ENCODE data around the gene CDKAL1.

The CDKAL1 gene

DNA sequence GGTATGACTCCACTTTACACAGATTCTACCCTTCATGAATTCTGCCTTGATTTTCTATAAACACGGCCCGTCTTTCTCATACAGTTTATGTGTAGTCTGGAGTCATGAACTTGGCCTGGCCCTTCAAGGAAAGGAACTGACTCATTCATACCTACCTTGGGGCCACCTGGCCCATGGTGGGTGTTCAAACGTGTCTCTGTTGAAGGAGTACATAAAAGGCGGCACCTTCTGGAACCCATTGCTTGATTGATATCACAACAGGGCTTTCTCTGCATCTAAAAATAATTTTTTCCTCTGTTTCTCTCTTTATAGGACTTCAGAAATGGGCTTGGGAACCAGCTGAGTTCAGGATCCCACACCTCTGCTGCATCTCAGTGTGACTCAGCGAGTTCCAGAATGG lies 696.3 kb downstream of the CDKAL1 start:
- Histone ChIP-seq H3K4me1 (no peaks in the 10 kb centered on the region), H3K27me3 (no peaks in the 10 kb centered on the region)
- TF ChIP-seq, protein P1, sequence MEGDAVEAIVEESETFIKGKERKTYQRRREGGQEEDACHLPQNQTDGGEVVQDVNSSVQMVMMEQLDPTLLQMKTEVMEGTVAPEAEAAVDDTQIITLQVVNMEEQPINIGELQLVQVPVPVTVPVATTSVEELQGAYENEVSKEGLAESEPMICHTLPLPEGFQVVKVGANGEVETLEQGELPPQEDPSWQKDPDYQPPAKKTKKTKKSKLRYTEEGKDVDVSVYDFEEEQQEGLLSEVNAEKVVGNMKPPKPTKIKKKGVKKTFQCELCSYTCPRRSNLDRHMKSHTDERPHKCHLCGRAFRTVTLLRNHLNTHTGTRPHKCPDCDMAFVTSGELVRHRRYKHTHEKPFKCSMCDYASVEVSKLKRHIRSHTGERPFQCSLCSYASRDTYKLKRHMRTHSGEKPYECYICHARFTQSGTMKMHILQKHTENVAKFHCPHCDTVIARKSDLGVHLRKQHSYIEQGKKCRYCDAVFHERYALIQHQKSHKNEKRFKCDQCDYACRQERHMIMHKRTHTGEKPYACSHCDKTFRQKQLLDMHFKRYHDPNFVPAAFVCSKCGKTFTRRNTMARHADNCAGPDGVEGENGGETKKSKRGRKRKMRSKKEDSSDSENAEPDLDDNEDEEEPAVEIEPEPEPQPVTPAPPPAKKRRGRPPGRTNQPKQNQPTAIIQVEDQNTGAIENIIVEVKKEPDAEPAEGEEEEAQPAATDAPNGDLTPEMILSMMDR (IDR thresholded peaks at IDR 0.05; ENCODE audit: low read depth, low read length) = no peak

DNA sequence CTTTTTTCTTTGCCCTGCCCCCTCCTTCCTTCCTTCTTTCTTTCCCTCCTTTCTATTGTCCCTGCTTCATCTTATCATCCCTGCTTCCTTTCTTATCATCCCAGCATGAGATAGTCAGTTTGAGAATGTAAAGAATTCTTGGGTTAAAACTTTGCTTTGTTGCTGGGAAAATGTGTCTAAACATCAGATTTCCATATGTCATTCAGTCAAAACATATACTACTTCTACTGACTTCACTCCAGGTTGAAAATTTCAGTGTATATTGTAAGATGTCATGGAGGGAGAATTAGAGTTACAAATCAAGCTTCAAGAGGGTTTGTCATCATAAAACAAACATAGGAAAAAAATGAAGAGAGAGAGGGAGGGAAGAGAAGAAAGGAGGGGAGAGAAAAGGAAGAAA lies 700.9 kb downstream of the CDKAL1 start:
- H3K4me3 ChIP-seq (ENCODE audit: low read depth, low read length) = no peak overlapping the region
- DNase-seq = no peak
- H3K36me3 ChIP-seq = peaks cover 42% of the 10 kb centered on the region
- no peaks in the 10 kb centered on the region for H3K4me1 ChIP-seq
- H3K27me3 ChIP-seq = no peaks in the 10 kb centered on the region
- no peaks in the 10 kb centered on the region for H3K9me3 ChIP-seq
- TF ChIP-seq, protein P1 (IDR thresholded peaks at IDR 0.05; ENCODE audit: low read depth, low read length) = no peak

More for the DNA sequence above, 696.3 kb downstream of the CDKAL1 start:
- Histone ChIP-seq H3K9me3 (no peaks in the 10 kb centered on the region), H3K36me3 (peaks cover 49% of the 10 kb centered on the region), H3K4me3 (ENCODE audit: low read depth, low read length) (no peak overlapping the region)
- no peak for DNase-seq

DNA sequence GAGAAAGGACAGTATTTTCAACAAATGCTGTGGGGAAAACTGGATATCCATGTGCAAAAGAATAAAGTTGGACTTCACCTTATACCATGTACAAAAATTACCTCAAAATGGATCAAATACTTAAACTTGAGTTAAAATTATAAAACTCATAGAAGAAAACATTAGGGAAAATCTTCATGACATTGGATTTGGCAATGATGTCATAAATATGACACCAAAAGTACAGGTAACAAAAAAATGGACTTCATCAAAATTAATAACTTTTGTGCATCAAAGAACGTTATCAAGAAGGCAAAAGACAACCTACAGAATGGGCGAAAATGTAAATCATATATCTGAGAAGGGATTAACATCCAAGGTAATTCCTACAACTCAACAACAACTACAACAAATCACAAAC lies 704.0 kb downstream of the CDKAL1 start:
- DNase-seq = no peak
- Histone ChIP-seq H3K4me3 (ENCODE audit: low read depth, low read length) (no peak overlapping the region), H3K36me3 (peaks cover 17% of the 10 kb centered on the region), H3K27me3 (no peaks in the 10 kb centered on the region), H3K9me3 (no peaks in the 10 kb centered on the region), H3K4me1 (peaks cover 10% of the 10 kb centered on the region)
- TF ChIP-seq, protein P1 (IDR thresholded peaks at IDR 0.05; ENCODE audit: low read depth, low read length) = no peak

DNA sequence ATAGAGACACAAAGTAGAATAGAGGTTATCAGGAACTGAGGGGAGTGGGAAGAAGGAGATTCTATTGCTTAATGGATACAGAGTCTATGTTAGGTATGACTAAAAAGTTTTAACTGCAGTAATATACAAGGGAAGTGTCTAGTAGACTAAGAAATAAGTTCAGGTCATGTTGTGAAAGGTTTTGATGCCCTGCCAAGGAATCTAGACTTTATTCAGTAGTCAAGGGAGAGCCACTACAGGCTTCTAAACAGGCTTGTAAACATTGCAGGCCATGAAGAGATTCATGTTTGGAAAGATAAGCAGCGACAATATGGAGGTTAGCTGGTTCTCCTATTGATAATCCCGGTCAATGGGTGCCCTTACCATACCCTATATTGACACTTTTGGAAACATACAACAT lies 706.5 kb downstream of the CDKAL1 start:
- no peaks in the 10 kb centered on the region for H3K27me3 ChIP-seq
- DNase-seq = no peak

DNA sequence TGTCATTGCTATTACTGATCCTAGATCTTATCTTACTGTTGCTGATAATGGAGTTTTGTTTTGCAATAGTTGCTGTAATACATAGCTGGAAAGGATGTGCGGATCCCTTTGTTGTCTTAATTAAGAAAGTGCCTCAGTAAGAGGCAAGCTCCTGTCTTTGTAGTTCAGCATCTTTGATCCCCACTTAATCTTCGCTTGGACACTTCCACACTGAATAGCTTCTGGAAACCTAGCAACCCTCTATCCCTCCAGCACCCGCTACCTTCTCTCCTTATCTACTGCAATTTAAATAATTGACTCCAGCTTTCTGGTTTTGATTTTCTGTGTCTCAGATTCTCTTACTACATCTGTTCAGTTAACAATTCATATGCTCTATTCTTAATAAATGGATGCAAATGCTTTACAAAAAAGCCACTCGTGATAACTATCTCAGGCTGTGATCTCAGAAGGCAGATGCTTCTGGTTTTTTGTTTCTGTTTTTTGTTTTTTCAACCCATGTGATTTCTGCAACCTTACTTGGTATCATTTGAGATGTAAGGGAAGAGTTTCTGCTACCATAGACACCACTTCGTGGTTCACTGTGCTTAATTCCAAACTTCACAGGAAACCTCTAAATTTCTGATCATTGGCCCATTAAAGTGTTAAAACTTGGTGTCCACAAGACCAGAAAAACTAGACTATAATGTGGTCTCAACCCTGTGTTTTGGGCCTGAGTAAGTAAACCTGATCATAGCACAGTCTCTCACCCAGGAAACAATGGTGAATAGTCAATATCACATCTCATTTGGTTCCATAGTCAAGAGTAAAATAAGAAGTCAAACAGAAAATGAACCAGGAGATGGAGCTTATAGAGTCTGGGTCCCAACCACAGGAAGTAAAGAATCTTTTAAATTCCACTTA lies 707.2 kb downstream of the CDKAL1 start:
- TF ChIP-seq, protein P1 (IDR thresholded peaks at IDR 0.05; ENCODE audit: low read depth, low read length) = no peak
- Histone ChIP-seq H3K9me3 (no peaks in the 10 kb centered on the region), H3K36me3 (no peaks in the 10 kb centered on the region), H3K4me1 (peaks cover 19% of the 10 kb centered on the region), H3K4me3 (ENCODE audit: low read depth, low read length) (no peak overlapping the region), H3K27me3 (no peaks in the 10 kb centered on the region)
- DNase-seq = peak; percentile 43

More for the DNA sequence above, 706.5 kb downstream of the CDKAL1 start:
- no peak overlapping the region for H3K4me3 ChIP-seq (ENCODE audit: low read depth, low read length)
- H3K36me3 ChIP-seq = 0 out of 2 replicates have a peak, but pooled peaks cover 1% of the 10 kb centered on the region
- no peaks in the 10 kb centered on the region for H3K9me3 ChIP-seq
- peaks cover 13% of the 10 kb centered on the region for H3K4me1 ChIP-seq
- TF ChIP-seq, protein P1 (IDR thresholded peaks at IDR 0.05; ENCODE audit: low read depth, low read length) = no peak

DNA sequence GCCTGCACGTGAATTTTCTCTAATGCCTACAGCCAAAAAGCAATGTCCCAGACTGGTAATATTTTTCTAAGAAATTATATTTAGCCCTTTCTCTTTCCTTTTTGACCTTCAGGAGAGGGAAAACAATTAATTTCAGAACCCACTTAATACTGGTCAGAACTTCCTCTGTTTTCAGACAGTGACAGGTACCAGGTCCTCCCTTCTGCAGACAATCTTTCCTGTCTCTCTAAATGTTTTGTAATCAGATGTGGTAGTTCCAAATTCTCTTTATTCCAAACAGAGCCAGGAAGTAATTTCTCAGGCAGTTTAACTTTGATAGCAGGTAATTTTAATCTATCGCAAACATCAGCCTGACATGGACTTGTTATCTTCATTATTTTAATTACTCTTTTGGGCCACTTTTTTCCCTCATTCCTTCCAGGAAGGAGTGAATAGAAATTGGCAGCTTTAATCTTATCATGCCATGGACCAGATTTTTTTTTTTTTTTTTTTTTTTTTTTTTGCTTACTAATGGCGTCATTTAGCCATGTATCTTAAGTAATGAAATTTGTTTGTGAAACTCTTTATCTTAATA lies 710.7 kb downstream of the CDKAL1 start:
- H3K9me3 ChIP-seq = no peaks in the 10 kb centered on the region
- H3K27me3 ChIP-seq = no peaks in the 10 kb centered on the region
- H3K4me3 ChIP-seq (ENCODE audit: low read depth, low read length) = no peak overlapping the region
- no peaks in the 10 kb centered on the region for H3K36me3 ChIP-seq
- peak; percentile 18 for DNase-seq
- H3K4me1 ChIP-seq = peaks cover 22% of the 10 kb centered on the region
- TF ChIP-seq, protein P1 (IDR thresholded peaks at IDR 0.05; ENCODE audit: low read depth, low read length) = no peak

Measured in BE2C (cell line).